Measurements from ENCODE around the gene PIGS. TPM values are rescaled to one million over a fixed set of nuclear protein-coding genes. Genes with fewer than 3 reads are reported as not detected.

The PIGS gene
- total and polyA plus RNA-seq, 9 of the 15 experiments (the other 6 are each of a cell fraction or from before 2014, with no cell fraction given): 47.5 to 138 (median 57.6) TPM

- TF ChIP-seq HNRNPK (IDR thresholded peaks at IDR 0.05; ENCODE audit: low read depth, low read length, poor library complexity, severe bottlenecking) (peak; percentile 90), RAD21 (CRISPR knock-in tag; conservative IDR thresholded peaks at IDR 0.05 in 1 of 2, IDR thresholded peaks at IDR 0.05 in 1 of 2) (no peak), TBL1XR1 (IDR thresholded peaks at IDR 0.05; ENCODE audit: low read length in 2 of 2) (no peak), E2F1 (CRISPR knock-in tag; IDR thresholded peaks at IDR 0.05) (no peak), NONO (IDR thresholded peaks at IDR 0.05; ENCODE audit: low read depth in 2 of 2, low read length in 1 of 2) (peak in 1 of 2 experiments; percentile 39; a peak in 1 of 4 replicates), RB1 (IDR thresholded peaks at IDR 0.05; ENCODE audit: low read depth) (0 out of 2 replicates have a peak, but pooled peaks have one; percentile 54), PBX2 (CRISPR knock-in tag; IDR thresholded peaks at IDR 0.05; ENCODE audit: low read depth) (no peak), PBX2 (tag; conservative IDR thresholded peaks at IDR 0.05; ENCODE audit: low read depth) (no peak), ZBTB2 (IDR thresholded peaks at IDR 0.05) (0 out of 2 replicates have a peak, but pooled peaks have one; percentile 25), MBD2 (IDR thresholded peaks at IDR 0.05; ENCODE audit: borderline replicate concordance, low read depth) (no peak), THAP12 (CRISPR knock-in tag; IDR thresholded peaks at IDR 0.05) (peak; percentile 74; the same call in 1 of the 2 replicates), HMGN3 (IDR thresholded peaks at IDR 0.05; ENCODE audit: borderline replicate concordance, extremely low read depth, insufficient read length, low read depth, low read length) (peak; percentile 68), PHF8 (IDR thresholded peaks at IDR 0.05; ENCODE audit: borderline replicate concordance, low read length) (peak; percentile 73; the same call in 1 of the 2 replicates), ZNF263 (CRISPR knock-in tag; IDR thresholded peaks at IDR 0.05; ENCODE audit: borderline replicate concordance) (peak; percentile 28; the same call in 1 of the 2 replicates), TCFL5 (CRISPR knock-in tag; conservative IDR thresholded peaks at IDR 0.05) (no peak)
- TF ChIP-seq, protein P1, sequence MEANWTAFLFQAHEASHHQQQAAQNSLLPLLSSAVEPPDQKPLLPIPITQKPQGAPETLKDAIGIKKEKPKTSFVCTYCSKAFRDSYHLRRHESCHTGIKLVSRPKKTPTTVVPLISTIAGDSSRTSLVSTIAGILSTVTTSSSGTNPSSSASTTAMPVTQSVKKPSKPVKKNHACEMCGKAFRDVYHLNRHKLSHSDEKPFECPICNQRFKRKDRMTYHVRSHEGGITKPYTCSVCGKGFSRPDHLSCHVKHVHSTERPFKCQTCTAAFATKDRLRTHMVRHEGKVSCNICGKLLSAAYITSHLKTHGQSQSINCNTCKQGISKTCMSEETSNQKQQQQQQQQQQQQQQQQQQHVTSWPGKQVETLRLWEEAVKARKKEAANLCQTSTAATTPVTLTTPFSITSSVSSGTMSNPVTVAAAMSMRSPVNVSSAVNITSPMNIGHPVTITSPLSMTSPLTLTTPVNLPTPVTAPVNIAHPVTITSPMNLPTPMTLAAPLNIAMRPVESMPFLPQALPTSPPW (CRISPR knock-in tag; IDR thresholded peaks at IDR 0.05): peak; percentile 86
Measured at GRCh38 chr17:28552176-28552999, 18.9 kb downstream of the PIGS start, which contains the start of gene UNC119 (continued).
